HCT116 (cell line): Measurements from ENCODE around the gene KIAA0930. TPM values are rescaled to one million over a fixed set of nuclear protein-coding genes. Genes with fewer than 3 reads are reported as not detected.

Experiments
- ATAC-seq: fragments of 200-7000 bp; cut with Tn5 transposase; 2 replicates; pipeline ENCODE4 v1.9.1; 2020; ENCODE audit warnings: mild to moderate bottlenecking, moderate library complexity
- BruUV-seq: library from RNA; stranded (reverse); fragments of 400-500 nt; replicated peaks from 2 replicates; lab custom pipeline; 2021; lab: Mats Ljungman, UMichigan
- CTCF ChIA-PET: fragments of 300-600 bp; sonication (Branson Sonifier 250); formaldehyde crosslinking; loops from one replicate; lab custom pipeline; 2021; ENCODE audit warnings: antibody characterized with exemption; lab: Charles Lee
- POLR2A ChIA-PET: fragments of 300-600, 350-600 bp; sonication (Branson Sonifier 250); formaldehyde crosslinking; loops from one replicate; lab custom pipeline; 2021; ENCODE audit warnings: antibody characterized with exemption; lab: Charles Lee
- RAD21 ChIA-PET, 2 experiments: fragments of 300-600 bp; sonication (Branson Sonifier 250); formaldehyde crosslinking; loops; one replicate each; lab custom pipeline; 2023; ENCODE audit warnings: low total read pairs in 2 of 2; ENCODE audit not compliant: uncharacterized antibody in 2 of 2, unreplicated experiment in 2 of 2, low non-redundant PET in 1 of 2; lab: Charles Lee
- DNase-seq: peaks from one replicate; pipeline ENCODE4 v3.0.0-alpha.2; 2010; ENCODE audit warnings: low read depth, low spot score
- H2AFZ ChIP-seq: fragments of 200-600 bp; shearing (Covaris generic), sonication (generic); 2 replicates; pipeline ENCODE4 v1.6.1; 2017; ENCODE audit warnings: low read depth, mixed run types, mixed read lengths, antibody characterized with exemption, low read length; ENCODE audit not compliant: poor library complexity, severe bottlenecking
- H3K27ac ChIP-seq: 2 replicates; pipeline ENCODE4 v1.5.1; 2012; ENCODE audit warnings: low read depth, low read length
- H3K27me3 ChIP-seq: fragments of 200-600 bp; sonication (generic); 2 replicates; pipeline ENCODE4 v1.6.1; 2016; ENCODE audit warnings: mixed run types, low read length, mixed read lengths; ENCODE audit not compliant: insufficient read depth
- H3K36me3 ChIP-seq, 2 experiments: fragments of 200-500 bp in 1 of 2; fragments of 200-600 bp in 1 of 2; sonication (Bioruptor generic) in 1 of 2; sonication (generic) in 1 of 2; 2 replicates each; pipeline versions ENCODE4 v1.5.1 to v1.6.1; 2014 to 2016; ENCODE audit warnings: low read length in 2 of 2, inconsistent platforms in 1 of 2, mixed read lengths in 1 of 2, mixed run types in 1 of 2; ENCODE audit not compliant: insufficient read depth in 2 of 2, control insufficient read depth in 1 of 2
- H3K4me1 ChIP-seq, 2 experiments: fragments of 200-600 bp in 1 of 2; sonication (generic) in 1 of 2; 2 replicates each; pipeline versions ENCODE4 v1.5.1 to v1.6.1; 2012 to 2017; ENCODE audit warnings: low read length in 2 of 2, inconsistent platforms in 1 of 2, mild to moderate bottlenecking in 1 of 2, mixed read lengths in 1 of 2, mixed run types in 1 of 2, moderate library complexity in 1 of 2; ENCODE audit not compliant: insufficient read depth in 2 of 2, control insufficient read depth in 1 of 2
- H3K4me2 ChIP-seq: fragments of 200-600 bp; sonication (generic); 2 replicates; pipeline ENCODE4 v1.6.1; 2017; ENCODE audit warnings: mixed run types, low read length, mixed read lengths
- H3K4me3 ChIP-seq, 2 experiments: fragments of 200-600 bp in 1 of 2; sonication (generic) in 1 of 2; replicated peaks in 1 of 2; 2 replicates each; pipeline ENCODE4 v1.5.1; 2011 to 2016; ENCODE audit warnings: low read length in 2 of 2, control low read depth in 1 of 2, low read depth in 1 of 2, mild to moderate bottlenecking in 1 of 2, mixed read lengths in 1 of 2, mixed run types in 1 of 2
- H3K79me2 ChIP-seq: fragments of 200-600 bp; sonication (generic); 2 replicates; pipeline ENCODE4 v1.6.1; 2017; ENCODE audit warnings: mild to moderate bottlenecking, mixed run types, low read length, moderate library complexity, mixed read lengths; ENCODE audit not compliant: insufficient read depth
- H3K9ac ChIP-seq: fragments of 200-600 bp; sonication (generic); 2 replicates; pipeline ENCODE4 v1.6.1; 2016; ENCODE audit warnings: low read length, mixed read lengths
- H3K9me2 ChIP-seq: fragments of 200-600 bp; sonication (generic), shearing (Covaris generic); 2 replicates; pipeline ENCODE4 v1.6.1; 2017; ENCODE audit warnings: mixed run types, mild to moderate bottlenecking, moderate library complexity; ENCODE audit not compliant: insufficient read depth
- H3K9me3 ChIP-seq, 2 experiments: fragments of 200-500 bp in 1 of 2; fragments of 200-600 bp in 1 of 2; sonication (Bioruptor generic) in 1 of 2; sonication (generic) in 1 of 2; 2 replicates each; pipeline ENCODE4 v1.6.1; 2014 to 2017; ENCODE audit warnings: low read length in 2 of 2, mixed read lengths in 2 of 2, inconsistent platforms in 1 of 2, low read depth in 1 of 2, mild to moderate bottlenecking in 1 of 2, mixed run types in 1 of 2, moderate library complexity in 1 of 2; ENCODE audit not compliant: control insufficient read depth in 1 of 2, insufficient read depth in 1 of 2
- H4K20me1 ChIP-seq: fragments of 200-600 bp; sonication (generic), shearing (Covaris generic); 2 replicates; pipeline ENCODE4 v1.6.1; 2017; ENCODE audit warnings: mixed run types, mild to moderate bottlenecking, moderate library complexity; ENCODE audit not compliant: insufficient read depth
- JUND ChIP-seq: IDR thresholded peaks from 2 replicates; pipeline ENCODE4 v1.6.1; 2012
- POLR2AphosphoS5 ChIP-seq: IDR thresholded peaks from 2 replicates; pipeline ENCODE4 v1.6.1; 2011; ENCODE audit warnings: mild to moderate bottlenecking, low read depth, low read length, moderate library complexity
- RAD21 ChIP-seq: IDR thresholded peaks from 2 replicates; pipeline ENCODE4 v1.6.1; 2012; ENCODE audit warnings: low read depth, mild to moderate bottlenecking
- intact Hi-C: fragments of 100-400 bp; cut with micrococcal nuclease; formaldehyde crosslinking; loops from 2 replicates; pipeline ENCODE4 v1.10.0; 2022
- total RNA-seq: library from RNA; stranded (reverse); gene quantifications from one replicate; pipeline ENCODE4 v1.2.1, GENCODE V29; 2021; ENCODE audit not compliant: unreplicated experiment

KIAA0930 gene
- total RNA-seq, 1 experiment from 2014 or later: 60.9 TPM

- Histone ChIP-seq H2AFZ (no peak overlapping the region), H3K4me1 (peaks cover 13 to 18% of the 10 kb centered on the region in 2 experiments), H3K9me3 (no peaks in the 10 kb centered on the region), H3K36me3 (no peaks in the 10 kb centered on the region)
- TF ChIP-seq POLR2AphosphoS5: no peak
- TF ChIP-seq, all 23 proteins: peak for 0
- Histone ChIP-seq H3K79me2 (no peaks in the 10 kb centered on the region), H4K20me1 (no peaks in the 10 kb centered on the region), H3K9me2 (no peaks in the 10 kb centered on the region), H3K27me3 (no peaks in the 10 kb centered on the region), H3K9ac (no peak overlapping the region), H3K4me2 (no peak overlapping the region), H3K27ac (no peak overlapping the region), H3K4me3 (no peak overlapping the region)
- POLR2A ChIA-PET: no interaction called here
- intact Hi-C loops: no loop called here
- RAD21 ChIA-PET: no interaction called here
- CTCF ChIA-PET: no interaction called here
- no peak for ATAC-seq
- BruUV-seq: no TSS peak
- DNase-seq: no peak
Observed at GRCh38 chr22:45276507-45277105, 35.9 kb upstream of the KIAA0930 start.

GRCh38 chr22:45273452-45274075 is 32.9 kb upstream of the KIAA0930 start:
- H3K36me3 ChIP-seq: no peaks in the 10 kb centered on the region
- no peak overlapping the region for H2AFZ ChIP-seq
- RAD21 ChIA-PET: no interaction called here
- no peak overlapping the region for H3K4me3 ChIP-seq
- H3K9ac ChIP-seq: no peak overlapping the region
- H3K79me2 ChIP-seq: no peaks in the 10 kb centered on the region
- peaks cover 6 to 10% of the 10 kb centered on the region in 2 experiments for H3K4me1 ChIP-seq
- no peaks in the 10 kb centered on the region for H3K27me3 ChIP-seq
- H3K9me3 ChIP-seq: no peaks in the 10 kb centered on the region
- POLR2A ChIA-PET: no interaction called here
- H3K9me2 ChIP-seq: no peaks in the 10 kb centered on the region
- TF ChIP-seq JUND: no peak
- TF ChIP-seq RAD21: no peak
- TF ChIP-seq, all 23 proteins: peak for 0
- CTCF ChIA-PET: no interaction called here
- Histone ChIP-seq H3K27ac (no peak overlapping the region), H3K4me2 (no peak overlapping the region), H4K20me1 (no peaks in the 10 kb centered on the region)
- intact Hi-C loops: no loop called here
- BruUV-seq: no TSS peak
- no peak for DNase-seq
- ATAC-seq: no peak
